Activated T-cell treated with anti-CD3 and anti-CD28 coated beads, Interleukin-2, amount 50 U/mL, for 48 hours (primary cell): ENCODE measurements around the gene SETD7.

Experiments
- DNase-seq, 2 experiments: peaks; one replicate each; pipeline ENCODE4 v3.0.0-alpha.2; 2020

Gene SETD7

GRCh38 chr4:139556071-139556723 is at the start of gene SETD7:
Gene SETD7, minus strand, starts transcription at chr4:139556219. Its CDS starts 82 bp downstream, at chr4:139556137.
- DNase-seq: peak; percentile 73 to 79

- no peak for DNase-seq
Measured at GRCh38 chr4:139605516-139605915, 49.5 kb upstream of the SETD7 start.

- DNase-seq: no peak
Measured at GRCh38 chr4:139603576-139604410, 47.8 kb upstream of the SETD7 start.

GRCh38 chr4:139602776-139603360 is 46.8 kb upstream of the SETD7 start:
- DNase-seq: no peak

GRCh38 chr4:139600662-139601061 is 44.6 kb upstream of the SETD7 start:
- DNase-seq: no peak

- no peak for DNase-seq
Measured at GRCh38 chr4:139599594-139600374, 43.8 kb upstream of the SETD7 start.

GRCh38 chr4:139599076-139599475 is 43.1 kb upstream of the SETD7 start:
- DNase-seq: no peak

GRCh38 chr4:139596684-139597279 is 40.8 kb upstream of the SETD7 start:
- DNase-seq: no peak

GRCh38 chr4:139596034-139596683 is 40.1 kb upstream of the SETD7 start:
- DNase-seq: no peak

- DNase-seq: no peak
Measured at GRCh38 chr4:139594591-139595185, 38.7 kb upstream of the SETD7 start.

- DNase-seq: no peak
Measured at GRCh38 chr4:139593091-139593564, 37.1 kb upstream of the SETD7 start.

GRCh38 chr4:139589336-139590018 is 33.5 kb upstream of the SETD7 start:
- DNase-seq: no peak

- no peak for DNase-seq
Measured at GRCh38 chr4:139587446-139587845, 31.4 kb upstream of the SETD7 start.

GRCh38 chr4:139585473-139585872 is 29.5 kb upstream of the SETD7 start:
- no peak for DNase-seq

- DNase-seq: no peak
Measured at GRCh38 chr4:139584784-139585183, 28.8 kb upstream of the SETD7 start.

- no peak for DNase-seq
Measured at GRCh38 chr4:139584013-139584412, 28.0 kb upstream of the SETD7 start.

- DNase-seq: no peak
Measured at GRCh38 chr4:139582044-139582443, 26.0 kb upstream of the SETD7 start.

- DNase-seq: no peak
Measured at GRCh38 chr4:139581096-139581495, 25.1 kb upstream of the SETD7 start.

GRCh38 chr4:139576219-139576618 is 20.2 kb upstream of the SETD7 start:
- DNase-seq: no peak

- DNase-seq: no peak
Measured at GRCh38 chr4:139575072-139575471, 19.1 kb upstream of the SETD7 start.

- DNase-seq: no peak
Measured at GRCh38 chr4:139574641-139575040, 18.6 kb upstream of the SETD7 start.
